Stomach (tissue), 19 donors: ENCODE measurements around the gene LY6G5C. TPM values are rescaled to one million over a fixed set of nuclear protein-coding genes. Genes with fewer than 3 reads are reported as not detected.

ENCODE experiments used
- DNase-seq, 2 donors: peaks; one replicate each; pipeline versions ENCODE4 v3.0.0 to v3.0.0-alpha.2; 2013 to 2019
- H3K27ac ChIP-seq, 5 donors: fragments of 200-600 bp in 4 of 5; sonication (generic) in 4 of 5; one replicate each; pipeline ENCODE4 v1.5.1; 2013 to 2019; ENCODE audit warnings: mild to moderate bottlenecking in 1 of 5, moderate library complexity in 1 of 5
- H3K27me3 ChIP-seq, 3 donors: fragments of 200-600 bp; sonication (generic); one replicate each; pipeline ENCODE4 v1.5.1; 2017 to 2019; ENCODE audit warnings: mixed run types in 1 of 3
- H3K36me3 ChIP-seq, 4 donors: fragments of 200-600 bp; sonication (generic); 1 replicate in 3 of 4; 2 replicates in 1 of 4; pipeline ENCODE4 v1.5.1; 2016 to 2019
- H3K4me1 ChIP-seq, 4 donors: fragments of 200-600 bp; sonication (generic); one replicate each; pipeline ENCODE4 v1.5.1; 2016 to 2019
- H3K4me3 ChIP-seq, 4 donors: fragments of 200-600 bp; sonication (generic) in 3 of 4; one replicate each; pipeline ENCODE4 v1.5.1; 2016 to 2019; ENCODE audit warnings: mild to moderate bottlenecking in 1 of 4
- H3K9me3 ChIP-seq, 4 donors: fragments of 200-600 bp; sonication (generic); one replicate each; pipeline ENCODE4 v1.5.1; 2016 to 2019
- EP300 ChIP-seq: sonication (generic); formaldehyde crosslinking; IDR thresholded peaks from one replicate; pipeline ENCODE4 v1.6.1; 2017; ENCODE audit warnings: antibody characterized with exemption
- POLR2A ChIP-seq, 4 donors: fragments of 450-650 bp; IDR thresholded peaks; one replicate each; pipeline ENCODE4 v1.6.1; 2016; ENCODE audit warnings: antibody characterized with exemption in 4 of 4, control low read depth in 2 of 4, mild to moderate bottlenecking in 1 of 4, moderate library complexity in 1 of 4
- POLR2AphosphoS5 ChIP-seq, 3 donors: sonication (generic); formaldehyde crosslinking; IDR thresholded peaks; one replicate each; pipeline ENCODE4 v1.6.1; 2016; ENCODE audit warnings: antibody characterized with exemption in 3 of 3
- WGBS, 5 donors: extraction: QIAGEN DNeasy Blood & Tissue Kit in 3 of 5; methylation state at CpG; one replicate each; pipeline versions ENCODE4 v1.1.5 to v1.1.7; 2013 to 2018; 5-methylcytosine and 5-hydroxymethylcytosine counted together
- intact Hi-C: fragments of 100-400 bp; cut with DNase I; formaldehyde crosslinking; loops from one replicate; pipeline ENCODE4 v1.15.1; 2023; ENCODE audit warnings: low total_unique reads
- long read RNA-seq, 10 donors: transcript quantifications; one replicate each; lab custom pipeline, GENCODE V29; 2026
- polyA plus RNA-seq, 3 donors: library from polyadenylated mRNA; stranded (reverse); fragments of 200-250 nt; gene quantifications; one replicate each; pipeline ENCODE4 v1.2.3, GENCODE V29; 2013
- total RNA-seq, 5 donors: library from RNA; depleted of rRNA; stranded (reverse); fragments of >200 nt; gene quantifications; one replicate each; pipeline versions ENCODE4 v1.1.0 to v1.2.3, GENCODE V29; 2014 to 2016
- TF ChIP-seq, protein P1 (sequence below), 7 experiments: fragments of 450-650 bp in 4 of 7; fragments of 200-600 bp in 3 of 7; sonication (generic) in 3 of 7; IDR thresholded peaks; one replicate each; pipeline ENCODE4 v1.5.1; 2016 to 2019; ENCODE audit warnings: antibody characterized with exemption in 7 of 7, control low read depth in 2 of 7, mild to moderate bottlenecking in 1 of 7
- donor health status: healthy with polysubstance abuse.
- donor health status: Bipolar disorder and iron deficiency.
- donor health status: healthy.

Gene LY6G5C
- not detected for total RNA-seq
- polyA plus RNA-seq = 1 to 10 TPM; 1.8 to 4.9 (median 2.7) TPM
- long read RNA-seq, donor 1, partial matches to known transcripts = 0 of 2 reads
- long read RNA-seq, donor 1, other reads (novel, unspliced or antisense) = 0 of 2 reads
- long read RNA-seq, donor 2, partial matches to known transcripts = 0 of 1 reads
- long read RNA-seq, donor 2, other reads (novel, unspliced or antisense) = 0 of 1 reads
- long read RNA-seq, donor 3 = 0 reads
- long read RNA-seq, donor 4 = 0 reads
- long read RNA-seq, donor 5 = 0 reads
- long read RNA-seq, donor 6, partial matches to known transcripts = 0 of 2 reads
- long read RNA-seq, donor 6, other reads (novel, unspliced or antisense) = 0 of 2 reads
- long read RNA-seq, donor 7, partial matches to known transcripts = 0 of 1 reads
- long read RNA-seq, donor 7, other reads (novel, unspliced or antisense) = 0 of 1 reads
- long read RNA-seq, donor 8 = 0 reads
- long read RNA-seq, donor 9 = 0 reads
- long read RNA-seq, donor 10 = 0 reads

GRCh38 chr6:31680226-31681134 lies at the start of gene LY6G5C:
Gene LY6G5C, minus strand, starts transcription at chr6:31681067. Its CDS starts 694 bp downstream, at chr6:31680373.
- Histone ChIP-seq H3K4me3 (peak within 1 kb of the TSS; percentile 53 to 55 (median 54)), H3K27me3 (no peaks in the 10 kb centered on the region), H3K27ac (peak within 1 kb of the TSS; percentile 61 to 85 (median 79)), H3K36me3 (peaks cover 0 to 13% (median 10%) of the 10 kb centered on the region in 4 donors), H3K4me1 (peaks cover 11 to 39% (median 28%) of the 10 kb centered on the region in 4 donors), H3K9me3 (no peaks in the 10 kb centered on the region)
- intact Hi-C loops = loop anchor here (10.0 kb wide), 1 partner anchor 84 kb away; the partner anchor contains the start of gene SAPCD1
- WGBS, 5 donors = 11 to 13% (median 12%) methylated on average over 17 of the region's 17 CpGs
- TF ChIP-seq, protein P1, sequence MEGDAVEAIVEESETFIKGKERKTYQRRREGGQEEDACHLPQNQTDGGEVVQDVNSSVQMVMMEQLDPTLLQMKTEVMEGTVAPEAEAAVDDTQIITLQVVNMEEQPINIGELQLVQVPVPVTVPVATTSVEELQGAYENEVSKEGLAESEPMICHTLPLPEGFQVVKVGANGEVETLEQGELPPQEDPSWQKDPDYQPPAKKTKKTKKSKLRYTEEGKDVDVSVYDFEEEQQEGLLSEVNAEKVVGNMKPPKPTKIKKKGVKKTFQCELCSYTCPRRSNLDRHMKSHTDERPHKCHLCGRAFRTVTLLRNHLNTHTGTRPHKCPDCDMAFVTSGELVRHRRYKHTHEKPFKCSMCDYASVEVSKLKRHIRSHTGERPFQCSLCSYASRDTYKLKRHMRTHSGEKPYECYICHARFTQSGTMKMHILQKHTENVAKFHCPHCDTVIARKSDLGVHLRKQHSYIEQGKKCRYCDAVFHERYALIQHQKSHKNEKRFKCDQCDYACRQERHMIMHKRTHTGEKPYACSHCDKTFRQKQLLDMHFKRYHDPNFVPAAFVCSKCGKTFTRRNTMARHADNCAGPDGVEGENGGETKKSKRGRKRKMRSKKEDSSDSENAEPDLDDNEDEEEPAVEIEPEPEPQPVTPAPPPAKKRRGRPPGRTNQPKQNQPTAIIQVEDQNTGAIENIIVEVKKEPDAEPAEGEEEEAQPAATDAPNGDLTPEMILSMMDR (IDR thresholded peaks at IDR 0.05) = peak in 5 of 7 experiments; percentile 41 to 84 (median 61)
- TF ChIP-seq EP300 (no peak), POLR2A (IDR thresholded peaks at IDR 0.05) (no peak), POLR2AphosphoS5 (IDR thresholded peaks at IDR 0.05) (peak in 2 of 3 donors; percentile 44 to 87)
- DNase-seq = peak; percentile 87 to 95

- H3K36me3 ChIP-seq = peaks cover 46 to 74% (median 68%) of the 10 kb centered on the region in 4 donors
- no peaks in the 10 kb centered on the region for H3K9me3 ChIP-seq
- 1 to 8% (median 1%) methylated on average over 22 to 46 of the region's 46 CpGs for WGBS, 5 donors
- H3K4me1 ChIP-seq = peaks cover 39 to 85% (median 59%) of the 10 kb centered on the region in 4 donors
- intact Hi-C loops = no loop called here
- TF ChIP-seq POLR2AphosphoS5 (IDR thresholded peaks at IDR 0.05) (peak; percentile 37 to 63 (median 59)), POLR2A (IDR thresholded peaks at IDR 0.05) (peak in 1 of 4 donors; percentile 6)
- TF ChIP-seq, protein P1 (IDR thresholded peaks at IDR 0.05) = no peak
- peak; percentile 83 to 97 for DNase-seq
- peak overlapping the region; percentile 61 to 91 (median 82) for H3K4me3 ChIP-seq
- H3K27me3 ChIP-seq = no peaks in the 10 kb centered on the region
- H3K27ac ChIP-seq = peak overlapping the region; percentile 93 to 96 (median 95)
Observed at GRCh38 chr6:31729979-31730630, 49.2 kb upstream of the LY6G5C start.

GRCh38 chr6:31729515-31729978 lies 48.7 kb upstream of the LY6G5C start:
- TF ChIP-seq, protein P1 (IDR thresholded peaks at IDR 0.05) = peak in 3 of 7 experiments; percentile 6 to 72 (median 26)
- TF ChIP-seq POLR2A (IDR thresholded peaks at IDR 0.05) (no peak), EP300 (no peak), POLR2AphosphoS5 (IDR thresholded peaks at IDR 0.05) (peak; percentile 70 to 77 (median 76))
- Histone ChIP-seq H3K4me3 (peak overlapping the region; percentile 61 to 91 (median 82)), H3K27ac (peak overlapping the region; percentile 93 to 96 (median 95)), H3K9me3 (no peaks in the 10 kb centered on the region), H3K36me3 (peaks cover 46 to 74% (median 68%) of the 10 kb centered on the region in 4 donors), H3K27me3 (no peaks in the 10 kb centered on the region), H3K4me1 (peaks cover 36 to 81% (median 54%) of the 10 kb centered on the region in 4 donors)
- 0 to 1% (median 1%) methylated on average over 21 to 29 of the region's 29 CpGs for WGBS, 5 donors
- peak; percentile 92 to 97 for DNase-seq
- intact Hi-C loops = no loop called here
